Measurements from ENCODE around the gene DUSP7. TPM values are rescaled to one million over a fixed set of nuclear protein-coding genes. Genes with fewer than 3 reads are reported as not detected.

DUSP7 gene
- total and polyA plus RNA-seq, 9 of the 15 experiments (the other 6 are each of a cell fraction or from before 2014, with no cell fraction given) = 0.45 to 15.8 (median 8.2) TPM

- peak; percentile 28; the same call in 1 of the 2 replicates for TF ChIP-seq PHF8 (IDR thresholded peaks at IDR 0.05; ENCODE audit: borderline replicate concordance, low read length)
- TF ChIP-seq MXI1 (IDR thresholded peaks at IDR 0.05; ENCODE audit: low read depth, low read length) = peak; percentile 66
- peak; percentile 98 for TF ChIP-seq ZFP91 (CRISPR knock-in tag; IDR thresholded peaks at IDR 0.05)
- no peak for TF ChIP-seq PTBP1 (IDR thresholded peaks at IDR 0.05; ENCODE audit: low read depth, low read length)
- peak; percentile 76 for TF ChIP-seq PRDM10 (IDR thresholded peaks at IDR 0.05; ENCODE audit: partially characterized antibody)
- peak; percentile 96 for TF ChIP-seq USF1 (CRISPR knock-in tag; IDR thresholded peaks at IDR 0.05)
- peak; percentile 91 for TF ChIP-seq VEZF1 (CRISPR knock-in tag; IDR thresholded peaks at IDR 0.05)
- no peak for TF ChIP-seq ZNF444 (CRISPR knock-in tag; IDR thresholded peaks at IDR 0.05)
- TF ChIP-seq THRAP3 (IDR thresholded peaks at IDR 0.05; ENCODE audit: borderline replicate concordance) = no peak
- TF ChIP-seq HNRNPLL (IDR thresholded peaks at IDR 0.05; ENCODE audit: low read depth, low read length, poor library complexity, severe bottlenecking) = peak; percentile 97
- 0 out of 6 replicates have a peak, but pooled peaks of 1 of the 3 experiments have one; percentile 11 for TF ChIP-seq CTCF (IDR thresholded peaks at IDR 0.05 in 2 of 3, conservative IDR thresholded peaks at IDR 0.05 in 1 of 3; ENCODE audit: insufficient read depth in 2 of 3, low read depth in 1 of 3, low read length in 3 of 3)
- TF ChIP-seq CHD2 (IDR thresholded peaks at IDR 0.05; ENCODE audit: low read depth, low read length) = peak; percentile 66
- peak; percentile 78 for TF ChIP-seq BCOR (IDR thresholded peaks at IDR 0.05)
- peak; percentile 32 for TF ChIP-seq CCNT2 (IDR thresholded peaks at IDR 0.05; ENCODE audit: borderline replicate concordance, extremely low read depth, insufficient read length, low read depth, low read length)
- TF ChIP-seq MEIS2 (IDR thresholded peaks at IDR 0.05; ENCODE audit: partially characterized antibody) = peak; percentile 80
- TF ChIP-seq ZKSCAN1 (IDR thresholded peaks at IDR 0.05; ENCODE audit: low read depth, low read length) = peak; percentile 99
- no peak for TF ChIP-seq ARNT (IDR thresholded peaks at IDR 0.05)
These were observed 819 bp upstream of the DUSP7 start (continued) for GRCh38 chr3:52056968-52057811.
